ENCODE data around the gene AP2B1. TPM values are rescaled to one million over a fixed set of nuclear protein-coding genes. Genes with fewer than 3 reads are reported as not detected.
A peak's percentile ranks its signal among the peaks of the same experiment; 100 is the strongest.

AP2B1 gene
- total and polyA plus RNA-seq, 4 donors: 8.7 to 55.6 (median 22.3) TPM

DNA sequence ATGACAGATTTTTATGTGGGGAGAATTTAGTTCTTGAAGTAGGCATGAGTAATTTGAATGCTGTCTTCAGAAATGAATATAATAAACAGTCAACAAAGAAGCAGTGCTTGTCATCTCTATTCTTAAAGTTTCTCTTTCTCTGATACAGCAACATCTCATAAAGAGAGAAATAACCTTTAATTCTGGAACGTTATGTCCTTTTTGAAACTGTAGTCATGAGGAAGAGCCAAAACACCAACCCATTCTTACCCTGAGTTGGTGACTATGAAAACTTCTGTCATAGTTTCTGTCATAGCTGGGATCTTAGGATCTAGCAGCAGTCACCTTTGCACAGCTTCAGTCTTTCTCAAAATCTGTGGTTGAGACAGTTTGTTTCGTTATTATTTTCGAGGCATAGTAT is 129.1 kb downstream of the AP2B1 start:
- Histone ChIP-seq H3K4me1 (ENCODE audit: control insufficient read depth in 4 of 4, insufficient read depth in 4 of 4, low read length in 3 of 4) (peaks cover 0 to 35% (median 29%) of the 10 kb centered on the region in 4 donors), H3K27me3 (ENCODE audit: control insufficient read depth in 4 of 4, insufficient read depth in 4 of 4, low read length in 3 of 4) (no peaks in the 10 kb centered on the region), H3K4me3 (ENCODE audit: low read depth in 1 of 3, low read length in 3 of 3) (no peak overlapping the region), H3K9me3 (ENCODE audit: control insufficient read depth in 4 of 4, low read length in 3 of 4) (no peaks in the 10 kb centered on the region), H3K9ac (ENCODE audit: low read depth in 1 of 2, low read length in 2 of 2) (no peak overlapping the region), H3K36me3 (ENCODE audit: control insufficient read depth in 4 of 4, insufficient read depth in 3 of 4, low read depth in 1 of 4, low read length in 3 of 4) (peaks cover 0 to 4% (median 2%) of the 10 kb centered on the region in 4 donors), H3K27ac (ENCODE audit: low read depth in 1 of 2, low read length in 2 of 2) (peak overlapping the region in 1 of 2 donors; percentile 26)
- WGBS: 83% methylated on average over 3 of the region's 3 CpGs
- no peak for DNase-seq (ENCODE audit: low spot score)
- TF ChIP-seq HNF4G (IDR thresholded peaks at IDR 0.05) (no peak), ATF3 (IDR thresholded peaks at IDR 0.05) (no peak), RXRA (IDR thresholded peaks at IDR 0.05) (no peak), JUND (IDR thresholded peaks at IDR 0.05) (no peak), YY1 (IDR thresholded peaks at IDR 0.05) (no peak), ZBTB33 (IDR thresholded peaks at IDR 0.05) (no peak), FOXA2 (IDR thresholded peaks at IDR 0.05) (no peak), MAX (IDR thresholded peaks at IDR 0.05) (no peak), SP1 (IDR thresholded peaks at IDR 0.05) (no peak), EGR1 (IDR thresholded peaks at IDR 0.05; ENCODE audit: low read depth in 2 of 2) (no peak), RAD21 (IDR thresholded peaks at IDR 0.05) (no peak), NR2F2 (IDR thresholded peaks at IDR 0.05) (no peak), TAF1 (conservative IDR thresholded peaks at IDR 0.05) (no peak)
- TF ChIP-seq, protein P1, sequence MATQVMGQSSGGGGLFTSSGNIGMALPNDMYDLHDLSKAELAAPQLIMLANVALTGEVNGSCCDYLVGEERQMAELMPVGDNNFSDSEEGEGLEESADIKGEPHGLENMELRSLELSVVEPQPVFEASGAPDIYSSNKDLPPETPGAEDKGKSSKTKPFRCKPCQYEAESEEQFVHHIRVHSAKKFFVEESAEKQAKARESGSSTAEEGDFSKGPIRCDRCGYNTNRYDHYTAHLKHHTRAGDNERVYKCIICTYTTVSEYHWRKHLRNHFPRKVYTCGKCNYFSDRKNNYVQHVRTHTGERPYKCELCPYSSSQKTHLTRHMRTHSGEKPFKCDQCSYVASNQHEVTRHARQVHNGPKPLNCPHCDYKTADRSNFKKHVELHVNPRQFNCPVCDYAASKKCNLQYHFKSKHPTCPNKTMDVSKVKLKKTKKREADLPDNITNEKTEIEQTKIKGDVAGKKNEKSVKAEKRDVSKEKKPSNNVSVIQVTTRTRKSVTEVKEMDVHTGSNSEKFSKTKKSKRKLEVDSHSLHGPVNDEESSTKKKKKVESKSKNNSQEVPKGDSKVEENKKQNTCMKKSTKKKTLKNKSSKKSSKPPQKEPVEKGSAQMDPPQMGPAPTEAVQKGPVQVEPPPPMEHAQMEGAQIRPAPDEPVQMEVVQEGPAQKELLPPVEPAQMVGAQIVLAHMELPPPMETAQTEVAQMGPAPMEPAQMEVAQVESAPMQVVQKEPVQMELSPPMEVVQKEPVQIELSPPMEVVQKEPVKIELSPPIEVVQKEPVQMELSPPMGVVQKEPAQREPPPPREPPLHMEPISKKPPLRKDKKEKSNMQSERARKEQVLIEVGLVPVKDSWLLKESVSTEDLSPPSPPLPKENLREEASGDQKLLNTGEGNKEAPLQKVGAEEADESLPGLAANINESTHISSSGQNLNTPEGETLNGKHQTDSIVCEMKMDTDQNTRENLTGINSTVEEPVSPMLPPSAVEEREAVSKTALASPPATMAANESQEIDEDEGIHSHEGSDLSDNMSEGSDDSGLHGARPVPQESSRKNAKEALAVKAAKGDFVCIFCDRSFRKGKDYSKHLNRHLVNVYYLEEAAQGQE (IDR thresholded peaks at IDR 0.05): no peak
- TF ChIP-seq, protein P2, sequence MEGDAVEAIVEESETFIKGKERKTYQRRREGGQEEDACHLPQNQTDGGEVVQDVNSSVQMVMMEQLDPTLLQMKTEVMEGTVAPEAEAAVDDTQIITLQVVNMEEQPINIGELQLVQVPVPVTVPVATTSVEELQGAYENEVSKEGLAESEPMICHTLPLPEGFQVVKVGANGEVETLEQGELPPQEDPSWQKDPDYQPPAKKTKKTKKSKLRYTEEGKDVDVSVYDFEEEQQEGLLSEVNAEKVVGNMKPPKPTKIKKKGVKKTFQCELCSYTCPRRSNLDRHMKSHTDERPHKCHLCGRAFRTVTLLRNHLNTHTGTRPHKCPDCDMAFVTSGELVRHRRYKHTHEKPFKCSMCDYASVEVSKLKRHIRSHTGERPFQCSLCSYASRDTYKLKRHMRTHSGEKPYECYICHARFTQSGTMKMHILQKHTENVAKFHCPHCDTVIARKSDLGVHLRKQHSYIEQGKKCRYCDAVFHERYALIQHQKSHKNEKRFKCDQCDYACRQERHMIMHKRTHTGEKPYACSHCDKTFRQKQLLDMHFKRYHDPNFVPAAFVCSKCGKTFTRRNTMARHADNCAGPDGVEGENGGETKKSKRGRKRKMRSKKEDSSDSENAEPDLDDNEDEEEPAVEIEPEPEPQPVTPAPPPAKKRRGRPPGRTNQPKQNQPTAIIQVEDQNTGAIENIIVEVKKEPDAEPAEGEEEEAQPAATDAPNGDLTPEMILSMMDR (IDR thresholded peaks at IDR 0.05; ENCODE audit: low read depth, low read length, missing input control): no peak

DNA sequence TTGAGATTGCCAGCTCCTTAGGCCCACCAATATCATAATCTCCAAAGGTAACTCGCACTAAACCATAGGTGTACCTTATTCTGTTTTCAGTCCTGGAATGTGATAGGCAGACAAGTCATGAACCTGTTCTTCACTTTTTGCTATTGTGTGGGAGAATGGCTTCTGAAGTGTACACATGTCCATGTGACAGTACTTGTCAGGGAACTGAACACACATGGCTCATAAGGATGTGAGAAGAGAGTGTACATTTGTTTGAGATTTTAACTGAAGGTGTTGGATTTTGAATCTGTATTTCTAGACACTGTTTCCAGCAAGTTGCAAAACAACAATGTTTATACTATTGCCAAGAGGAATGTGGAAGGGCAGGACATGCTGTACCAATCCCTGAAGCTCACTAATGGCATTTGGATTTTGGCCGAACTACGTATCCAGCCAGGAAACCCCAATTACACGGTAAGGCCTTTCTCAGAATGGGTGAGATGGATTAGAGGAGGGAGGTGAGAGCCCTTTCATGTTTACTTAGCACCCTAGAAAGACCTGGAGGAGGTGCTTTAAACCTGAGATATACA is 129.9 kb downstream of the AP2B1 start:
- H3K4me1 ChIP-seq (ENCODE audit: control insufficient read depth in 4 of 4, insufficient read depth in 4 of 4, low read length in 3 of 4): peaks cover 0 to 35% (median 29%) of the 10 kb centered on the region in 4 donors
- H3K9me3 ChIP-seq (ENCODE audit: control insufficient read depth in 4 of 4, low read length in 3 of 4): no peaks in the 10 kb centered on the region
- peaks cover 0 to 4% (median 2%) of the 10 kb centered on the region in 4 donors for H3K36me3 ChIP-seq (ENCODE audit: control insufficient read depth in 4 of 4, insufficient read depth in 3 of 4, low read depth in 1 of 4, low read length in 3 of 4)
- H3K27ac ChIP-seq (ENCODE audit: low read depth in 1 of 2, low read length in 2 of 2): peak overlapping the region; percentile 26 to 52
- H3K9ac ChIP-seq (ENCODE audit: low read depth in 1 of 2, low read length in 2 of 2): no peak overlapping the region
- no peaks in the 10 kb centered on the region for H3K27me3 ChIP-seq (ENCODE audit: control insufficient read depth in 4 of 4, insufficient read depth in 4 of 4, low read length in 3 of 4)
- 49% methylated on average over 4 of the region's 4 CpGs for WGBS
- no peak for DNase-seq (ENCODE audit: low spot score)
- no peak overlapping the region for H3K4me3 ChIP-seq (ENCODE audit: low read depth in 1 of 3, low read length in 3 of 3)
- TF ChIP-seq, protein P1 (IDR thresholded peaks at IDR 0.05): no peak
- TF ChIP-seq MAX (IDR thresholded peaks at IDR 0.05): peak; percentile 22
- peak; percentile 38 for TF ChIP-seq FOXA2 (IDR thresholded peaks at IDR 0.05)
- no peak for TF ChIP-seq ZBTB33 (IDR thresholded peaks at IDR 0.05)
- TF ChIP-seq NR2F2 (IDR thresholded peaks at IDR 0.05): no peak
- TF ChIP-seq JUND (IDR thresholded peaks at IDR 0.05): peak in 1 of 2 donors; percentile 63
- TF ChIP-seq ATF3 (IDR thresholded peaks at IDR 0.05): peak; percentile 34
- TF ChIP-seq RXRA (IDR thresholded peaks at IDR 0.05): peak; percentile 67 to 72
- TF ChIP-seq HNF4G (IDR thresholded peaks at IDR 0.05): peak; percentile 55
- peak in 1 of 2 donors; percentile 28 for TF ChIP-seq RAD21 (IDR thresholded peaks at IDR 0.05)
- peak; percentile 84 to 85 for TF ChIP-seq HNF4A (conservative IDR thresholded peaks at IDR 0.05)

Data from liver (tissue), 9 donors.